Keratinocyte (primary cell): ENCODE data around the gene PIGU. TPM values are rescaled to one million over a fixed set of nuclear protein-coding genes. Genes with fewer than 3 reads are reported as not detected.

Source experiments
- DNase-seq: peaks from one replicate; pipeline ENCODE4 v3.0.0-alpha.2; 2011; ENCODE audit warnings: low read depth, missing footprints, low spot score
- FAIRE-seq: peaks from 2 replicates; lab custom pipeline; 2011; peaks lifted over from hg19 to GRCh38; lab: Jason Lieb, UNC
- H2AFZ ChIP-seq: 2 replicates; pipeline ENCODE4 v1.6.0; 2012; ENCODE audit warnings: low read length, control low read depth, inconsistent platforms; ENCODE audit not compliant: control insufficient read depth
- H3K27ac ChIP-seq: 2 replicates; pipeline ENCODE4 v1.5.1; 2011; ENCODE audit warnings: low read length; ENCODE audit not compliant: control insufficient read depth, insufficient read depth
- H3K27me3 ChIP-seq: 3 replicates; pipeline ENCODE4 v1.6.0; 2011; ENCODE audit warnings: low read length; ENCODE audit not compliant: control insufficient read depth, insufficient read depth; ENCODE audit errors: extremely low read depth
- H3K36me3 ChIP-seq, 2 experiments: 2 replicates in 1 of 2; 3 replicates in 1 of 2; pipeline ENCODE4 v1.5.1; 2011; ENCODE audit warnings: low read length in 2 of 2, mild to moderate bottlenecking in 1 of 2; ENCODE audit not compliant: control insufficient read depth in 2 of 2, insufficient read depth in 2 of 2; ENCODE audit errors: extremely low read depth in 1 of 2
- H3K4me1 ChIP-seq: 3 replicates; pipeline ENCODE4 v1.5.1; 2011; ENCODE audit warnings: low read length; ENCODE audit not compliant: control insufficient read depth, insufficient read depth; ENCODE audit errors: extremely low read depth
- H3K4me2 ChIP-seq: 3 replicates; pipeline ENCODE4 v1.6.0; 2011; ENCODE audit warnings: low read depth, low read length; ENCODE audit not compliant: control insufficient read depth, insufficient read depth; ENCODE audit errors: extremely low read depth
- H3K4me3 ChIP-seq, 3 experiments: fragments of 200-600 bp in 1 of 3; sonication (generic) in 1 of 3; 2 replicates in 2 of 3; 3 replicates in 1 of 3; pipeline ENCODE4 v1.5.1; 2011 to 2016; ENCODE audit warnings: low read length in 3 of 3, mild to moderate bottlenecking in 3 of 3, control low read depth in 2 of 3, inconsistent platforms in 1 of 3, low read depth in 1 of 3, mixed read lengths in 1 of 3, mixed run types in 1 of 3, moderate library complexity in 1 of 3; ENCODE audit not compliant: control insufficient read depth in 2 of 3, insufficient read depth in 2 of 3; ENCODE audit errors: extremely low read depth in 1 of 3
- H3K79me2 ChIP-seq: 2 replicates; pipeline ENCODE4 v1.6.0; 2012; ENCODE audit warnings: low read length; ENCODE audit not compliant: control insufficient read depth, insufficient read depth
- H3K9ac ChIP-seq: 3 replicates; pipeline ENCODE4 v1.6.0; 2011; ENCODE audit warnings: low read length; ENCODE audit not compliant: control insufficient read depth, insufficient read depth; ENCODE audit errors: extremely low read depth
- H3K9me1 ChIP-seq: 3 replicates; pipeline ENCODE4 v1.6.0; 2011; ENCODE audit warnings: low read length; ENCODE audit not compliant: control insufficient read depth, insufficient read depth; ENCODE audit errors: extremely low read depth
- H3K9me3 ChIP-seq: 2 replicates; pipeline ENCODE4 v1.5.1; 2012; ENCODE audit warnings: low read depth, low read length; ENCODE audit not compliant: control insufficient read depth
- H4K20me1 ChIP-seq: 3 replicates; pipeline ENCODE4 v1.6.0; 2011; ENCODE audit warnings: low read length; ENCODE audit not compliant: control insufficient read depth, insufficient read depth; ENCODE audit errors: extremely low read depth
- EZH2 ChIP-seq: IDR thresholded peaks from one replicate; pipeline ENCODE4 v1.6.1; 2012; ENCODE audit warnings: inconsistent platforms, mild to moderate bottlenecking, low read length, moderate library complexity
- dilution Hi-C: fragments of 300-500 bp; cut with MboI; formaldehyde crosslinking; loops from one replicate; pipeline ENCODE4 v1.7.0; 2020; ENCODE audit warnings: low sequenced_read_pairs; ENCODE audit not compliant: extremely low pct_ligation_motif_present
- polyA plus RNA-seq, 5 experiments: library from polyadenylated mRNA; depleted of rRNA in 3 of 5; stranded (reverse) in 3 of 5; stranded (forward) in 1 of 5; unstranded in 1 of 5; fragments of >200 nt; gene quantifications; 1 replicate in 1 of 5; 2 replicates in 3 of 5; 3 replicates in 1 of 5; pipeline versions ENCODE4 v1.2.1 to v1.2.3, GENCODE V29; 2011 to 2012; ENCODE audit warnings: missing spikeins in 2 of 5, low read depth in 1 of 5, low replicate concordance in 1 of 5
- TF ChIP-seq, protein P1 (sequence below), 3 experiments: IDR thresholded peaks in 1 of 3; conservative IDR thresholded peaks in 1 of 3; optimal IDR thresholded peaks in 1 of 3; 2 replicates in 2 of 3; 3 replicates in 1 of 3; pipeline versions ENCODE3 to v1.5.1; 2011; ENCODE audit warnings: low read length in 3 of 3, mild to moderate bottlenecking in 3 of 3, moderate library complexity in 2 of 3, control low read depth in 1 of 3, inconsistent platforms in 1 of 3; ENCODE audit not compliant: insufficient read depth in 2 of 3; ENCODE audit errors: extremely low read depth in 1 of 3

The PIGU gene
- polyA plus RNA-seq, 1 donor (not counting 4 experiments of a cell fraction or from before 2014, with no cell fraction given): 48.0 TPM

- no peak for FAIRE-seq
- H3K4me2 ChIP-seq: no peak overlapping the region
- peaks cover 48 to 75% of the 10 kb centered on the region in 2 experiments for H3K36me3 ChIP-seq
- H3K79me2 ChIP-seq: peaks cover 17% of the 10 kb centered on the region
- H3K4me1 ChIP-seq: peaks cover 22% of the 10 kb centered on the region
- DNase-seq: no peak
- no peaks in the 10 kb centered on the region for H3K9me3 ChIP-seq
- dilution Hi-C loops: no loop called here
- no peaks in the 10 kb centered on the region for H3K27me3 ChIP-seq
- no peak overlapping the region for H3K4me3 ChIP-seq
- no peak overlapping the region for H2AFZ ChIP-seq
- H4K20me1 ChIP-seq: peaks cover 14% of the 10 kb centered on the region
- TF ChIP-seq EZH2: no peak
- TF ChIP-seq, protein P1, sequence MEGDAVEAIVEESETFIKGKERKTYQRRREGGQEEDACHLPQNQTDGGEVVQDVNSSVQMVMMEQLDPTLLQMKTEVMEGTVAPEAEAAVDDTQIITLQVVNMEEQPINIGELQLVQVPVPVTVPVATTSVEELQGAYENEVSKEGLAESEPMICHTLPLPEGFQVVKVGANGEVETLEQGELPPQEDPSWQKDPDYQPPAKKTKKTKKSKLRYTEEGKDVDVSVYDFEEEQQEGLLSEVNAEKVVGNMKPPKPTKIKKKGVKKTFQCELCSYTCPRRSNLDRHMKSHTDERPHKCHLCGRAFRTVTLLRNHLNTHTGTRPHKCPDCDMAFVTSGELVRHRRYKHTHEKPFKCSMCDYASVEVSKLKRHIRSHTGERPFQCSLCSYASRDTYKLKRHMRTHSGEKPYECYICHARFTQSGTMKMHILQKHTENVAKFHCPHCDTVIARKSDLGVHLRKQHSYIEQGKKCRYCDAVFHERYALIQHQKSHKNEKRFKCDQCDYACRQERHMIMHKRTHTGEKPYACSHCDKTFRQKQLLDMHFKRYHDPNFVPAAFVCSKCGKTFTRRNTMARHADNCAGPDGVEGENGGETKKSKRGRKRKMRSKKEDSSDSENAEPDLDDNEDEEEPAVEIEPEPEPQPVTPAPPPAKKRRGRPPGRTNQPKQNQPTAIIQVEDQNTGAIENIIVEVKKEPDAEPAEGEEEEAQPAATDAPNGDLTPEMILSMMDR (optimal IDR thresholded peaks at IDR 0.05 in 1 of 3, IDR thresholded peaks at IDR 0.05 in 1 of 3, conservative IDR thresholded peaks at IDR 0.05 in 1 of 3; ENCODE audit: extremely low read depth in 1 of 3, insufficient read depth in 2 of 3, low read length in 3 of 3): no peak
- H3K27ac ChIP-seq: no peak overlapping the region
- no peak overlapping the region for H3K9ac ChIP-seq
- no peaks in the 10 kb centered on the region for H3K9me1 ChIP-seq
These were observed 147.2 kb downstream of the PIGU start for GRCh38 chr20:34529742-34530141.

DNA sequence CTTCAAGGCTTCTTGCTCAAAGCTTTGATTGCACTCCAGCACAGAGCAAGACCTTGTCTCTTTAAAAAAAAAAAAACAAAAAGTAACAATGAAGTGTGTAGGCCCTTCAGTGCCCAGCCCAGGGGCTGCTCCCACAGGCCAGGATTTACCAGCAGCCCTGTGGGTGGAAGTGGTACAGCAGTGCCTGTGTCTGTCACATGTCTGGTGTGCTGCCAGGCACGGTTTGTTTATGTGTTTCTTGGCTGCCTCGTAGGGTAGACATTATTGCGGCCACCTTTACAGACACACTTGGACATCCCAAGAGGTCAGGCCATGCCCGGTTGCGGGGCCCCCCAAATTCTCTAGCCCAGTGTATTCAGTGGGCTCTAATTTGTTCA is 148.0 kb downstream of the PIGU start:
- DNase-seq: no peak
- H3K9me1 ChIP-seq: no peaks in the 10 kb centered on the region
- H3K79me2 ChIP-seq: peaks cover 21% of the 10 kb centered on the region
- no peak overlapping the region for H3K4me3 ChIP-seq
- H3K4me2 ChIP-seq: no peak overlapping the region
- no peak for TF ChIP-seq EZH2
- TF ChIP-seq, protein P1 (optimal IDR thresholded peaks at IDR 0.05 in 1 of 3, IDR thresholded peaks at IDR 0.05 in 1 of 3, conservative IDR thresholded peaks at IDR 0.05 in 1 of 3; ENCODE audit: extremely low read depth in 1 of 3, insufficient read depth in 2 of 3, low read length in 3 of 3): no peak
- H3K36me3 ChIP-seq: peaks cover 44 to 67% of the 10 kb centered on the region in 2 experiments
- peaks cover 22% of the 10 kb centered on the region for H3K4me1 ChIP-seq
- no peak overlapping the region for H2AFZ ChIP-seq
- H3K9me3 ChIP-seq: no peaks in the 10 kb centered on the region
- H3K27me3 ChIP-seq: no peaks in the 10 kb centered on the region
- no peak overlapping the region for H3K27ac ChIP-seq
- H3K9ac ChIP-seq: no peak overlapping the region
- peaks cover 14% of the 10 kb centered on the region for H4K20me1 ChIP-seq
- no peak for FAIRE-seq
- dilution Hi-C loops: no loop called here
